Measurements from ENCODE around the gene FGF16.
"Not testable (repeated sequence)": the region's sequence is repeated elsewhere in the genome, so short reads cannot be mapped to it uniquely, and the experiment has no call there.

Gene FGF16

DNA sequence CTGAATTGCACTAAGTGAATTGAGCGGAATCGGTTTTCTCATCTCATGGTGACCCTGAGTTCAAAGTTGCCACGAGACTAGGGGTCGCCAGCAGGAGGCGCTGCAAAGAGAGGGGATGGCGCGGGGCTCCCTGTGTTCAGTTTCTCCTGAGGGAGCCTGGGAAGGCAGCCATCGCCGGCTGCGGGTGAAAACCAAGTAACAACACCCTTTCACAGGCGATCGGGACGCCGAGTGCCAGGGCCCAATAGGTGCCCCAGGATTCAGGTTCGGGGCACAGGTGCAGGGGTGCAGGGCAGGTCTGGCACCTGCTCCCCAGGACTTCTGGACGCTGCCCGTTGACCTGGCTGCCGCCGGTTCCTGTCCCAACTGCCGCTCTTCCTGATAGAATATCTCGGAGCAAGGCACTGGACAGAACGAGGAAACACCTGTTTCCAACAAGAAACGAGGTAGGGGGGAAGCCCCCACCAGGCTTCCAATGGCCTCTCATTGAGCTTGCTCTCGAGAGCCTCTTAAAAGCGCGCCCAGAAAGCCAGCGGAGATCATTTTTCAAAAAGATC lies 1.1 kb upstream of the FGF16 start:
- no peak for DNase-seq (ENCODE audit: low spot score)

DNA sequence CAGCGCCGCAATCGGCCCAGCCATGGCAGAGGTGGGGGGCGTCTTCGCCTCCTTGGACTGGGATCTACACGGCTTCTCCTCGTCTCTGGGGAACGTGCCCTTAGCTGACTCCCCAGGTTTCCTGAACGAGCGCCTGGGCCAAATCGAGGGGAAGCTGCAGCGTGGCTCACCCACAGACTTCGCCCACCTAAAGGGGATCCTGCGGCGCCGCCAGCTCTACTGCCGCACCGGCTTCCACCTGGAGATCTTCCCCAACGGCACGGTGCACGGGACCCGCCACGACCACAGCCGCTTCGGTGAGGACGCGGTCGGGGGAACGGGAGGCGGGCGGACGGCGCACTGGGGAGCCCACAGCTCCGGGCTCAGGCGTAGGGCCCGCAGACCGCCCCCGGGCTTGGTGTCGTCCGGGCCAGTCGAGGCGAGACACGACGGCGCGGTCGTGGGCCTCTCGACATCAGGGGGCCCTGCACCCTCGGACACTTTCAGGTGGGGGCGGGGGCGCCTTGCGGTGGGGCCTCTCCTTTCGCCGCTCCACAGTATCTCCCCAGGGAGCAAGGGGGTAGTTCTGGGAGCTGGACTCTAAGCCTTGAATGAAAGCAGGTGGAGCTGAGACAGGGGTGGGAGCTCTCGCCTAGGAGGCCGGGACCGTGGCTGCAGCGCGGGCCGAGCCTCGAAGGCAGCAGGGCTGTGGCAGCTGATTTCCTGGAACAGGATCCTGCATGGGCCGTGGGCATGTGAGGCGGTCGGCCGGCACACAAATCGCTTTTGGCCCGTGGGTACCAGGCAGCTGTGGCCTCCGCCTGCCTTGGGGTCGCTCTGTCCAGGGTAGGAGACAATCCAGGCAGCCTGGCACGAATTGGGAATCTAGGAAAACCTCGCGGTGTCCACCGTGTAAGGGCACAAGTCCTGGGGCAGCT lies 722 bp downstream of the FGF16 start:
- no peak for DNase-seq (ENCODE audit: low spot score)

DNA sequence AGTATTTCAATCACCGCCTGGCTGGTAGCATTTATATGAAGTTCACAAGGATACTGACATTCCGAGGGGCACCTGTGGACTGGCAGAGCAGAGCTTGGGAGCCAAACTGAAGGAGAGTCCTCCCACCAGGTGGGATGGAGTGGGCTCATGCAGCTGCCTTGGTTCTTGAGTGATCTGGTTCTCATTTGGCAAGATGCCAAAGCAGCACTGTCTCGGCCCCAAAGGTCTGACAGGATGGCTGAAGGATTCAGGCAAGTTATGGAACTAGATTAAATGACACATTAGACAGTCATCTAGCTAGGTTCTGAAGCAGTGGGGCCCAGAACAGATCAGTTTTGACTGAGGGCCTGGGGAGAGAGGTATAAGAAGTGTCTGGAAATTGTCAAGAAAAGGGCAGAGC lies 3.2 kb downstream of the FGF16 start:
- peak; percentile 4 for DNase-seq (ENCODE audit: low spot score)

DNA sequence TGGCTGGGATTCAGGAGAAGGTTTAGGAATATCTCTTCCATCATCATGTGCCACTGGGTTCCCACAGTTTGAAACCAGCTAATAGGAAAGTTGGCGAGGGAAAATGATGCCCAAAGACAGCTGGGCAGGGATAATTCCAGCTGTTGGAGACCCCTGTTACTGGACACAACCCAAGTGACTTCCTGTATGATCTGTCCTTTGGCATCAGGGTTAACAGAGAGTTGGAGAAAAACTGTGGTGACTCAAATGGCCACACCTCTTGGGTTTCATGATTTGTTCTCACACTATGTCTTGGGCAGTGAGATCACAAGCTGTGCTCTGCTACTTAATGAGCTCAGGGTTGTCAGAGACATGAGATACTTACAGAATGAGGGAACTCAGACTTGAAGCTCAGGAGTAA lies 3.8 kb downstream of the FGF16 start:
- no peak for DNase-seq (ENCODE audit: low spot score)

DNA sequence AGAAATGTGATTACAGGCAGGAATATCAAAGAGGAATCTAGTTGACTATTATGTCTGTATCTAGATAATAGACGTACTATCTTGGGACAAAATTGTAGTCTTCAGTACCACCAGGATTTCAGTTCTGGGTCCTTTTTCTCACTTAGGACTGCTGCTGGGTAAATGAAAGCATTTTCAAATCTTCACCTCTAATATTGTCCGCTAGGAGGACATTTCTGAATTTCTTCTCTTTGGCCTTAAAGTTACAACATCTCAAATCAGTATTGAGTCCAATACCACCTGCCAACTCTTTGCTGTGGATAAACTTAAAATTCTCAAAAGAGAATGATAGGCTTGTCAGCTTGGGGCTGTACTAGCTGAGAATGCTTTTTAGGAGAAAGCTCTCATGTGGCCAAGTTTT lies 6.0 kb downstream of the FGF16 start:
- no peak for DNase-seq (ENCODE audit: low spot score)

DNA sequence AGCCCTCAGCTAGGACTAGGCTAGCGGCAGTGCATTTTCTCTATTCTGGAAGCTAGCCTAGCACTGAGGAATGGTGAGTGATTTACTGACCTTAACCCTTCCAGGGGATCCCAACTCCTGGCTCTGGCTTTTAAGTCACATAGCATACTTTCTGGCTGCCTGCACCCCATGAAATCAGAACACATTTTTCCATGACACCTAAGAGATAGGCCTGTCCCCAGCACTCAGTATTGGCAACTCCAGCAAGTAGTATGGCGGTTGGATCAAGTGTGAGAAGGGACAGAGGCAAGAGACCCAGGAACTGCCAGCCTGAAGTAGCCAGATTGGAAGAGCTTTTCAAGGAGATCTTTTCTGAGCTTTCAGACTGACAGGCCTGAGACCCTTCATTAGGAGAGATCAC lies 8.2 kb downstream of the FGF16 start:
- no peak for DNase-seq (ENCODE audit: low spot score)

DNA sequence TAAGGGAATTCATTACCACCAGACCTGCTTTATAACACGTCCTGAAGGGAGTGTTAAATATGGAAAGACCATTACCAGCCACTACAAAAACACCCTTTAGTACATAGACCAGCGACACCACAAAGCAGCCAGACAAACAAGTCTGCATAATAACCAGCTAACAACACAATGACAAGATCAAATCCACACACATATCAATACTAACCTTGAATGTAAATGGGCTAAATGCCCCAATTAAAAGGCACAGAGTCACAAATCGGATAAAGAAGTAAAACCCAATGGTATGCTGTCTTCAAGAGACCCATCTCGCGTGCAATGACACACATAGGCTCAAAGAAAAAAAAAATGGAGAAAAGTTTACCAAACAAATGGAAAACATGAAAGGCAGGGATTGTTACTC lies 36.9 kb downstream of the FGF16 start:
- no peak for DNase-seq (ENCODE audit: low spot score)

DNA sequence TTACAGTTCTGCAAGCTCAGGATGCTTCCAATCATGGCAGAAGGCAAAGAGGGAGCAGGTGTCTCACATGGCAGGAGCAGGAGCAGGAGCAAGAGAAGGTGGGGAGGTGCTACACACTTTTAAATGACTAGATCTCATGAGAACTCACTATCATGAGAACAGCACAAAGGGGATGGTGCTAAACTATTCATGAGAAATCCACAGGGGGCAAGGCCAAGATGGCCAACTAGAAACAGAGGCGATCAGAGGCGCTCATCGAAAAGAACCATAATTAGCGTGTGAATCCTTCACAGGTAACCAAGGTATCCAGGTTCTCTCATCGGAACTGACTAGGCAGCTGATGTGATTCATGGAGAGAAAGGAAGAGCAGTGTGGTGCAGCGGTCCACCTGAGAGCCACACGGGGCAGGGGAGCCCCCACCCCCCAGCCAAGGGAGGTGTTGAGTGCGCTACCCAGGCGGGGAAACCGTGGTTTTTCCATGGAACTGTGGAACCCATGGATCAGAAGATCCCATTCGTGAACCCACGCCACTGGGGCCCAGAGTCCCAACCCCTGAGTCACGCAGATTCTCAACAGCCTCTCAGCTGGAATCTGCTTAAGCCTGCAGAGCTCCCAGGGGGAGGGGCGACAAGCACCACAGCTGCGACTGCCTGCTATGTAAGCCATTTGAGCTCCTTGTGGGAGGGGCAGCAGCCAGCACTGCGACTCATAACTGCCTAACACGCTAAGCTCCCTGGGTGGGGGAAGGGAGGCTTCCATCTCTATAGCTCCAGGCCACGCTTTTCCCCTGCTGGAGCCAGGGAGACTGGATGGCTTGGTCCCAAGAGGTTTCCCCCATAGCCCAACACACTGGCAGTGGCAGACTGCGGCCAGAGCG lies 46.7 kb downstream of the FGF16 start:
- peak; percentile 82 for DNase-seq (ENCODE audit: low spot score)

DNA sequence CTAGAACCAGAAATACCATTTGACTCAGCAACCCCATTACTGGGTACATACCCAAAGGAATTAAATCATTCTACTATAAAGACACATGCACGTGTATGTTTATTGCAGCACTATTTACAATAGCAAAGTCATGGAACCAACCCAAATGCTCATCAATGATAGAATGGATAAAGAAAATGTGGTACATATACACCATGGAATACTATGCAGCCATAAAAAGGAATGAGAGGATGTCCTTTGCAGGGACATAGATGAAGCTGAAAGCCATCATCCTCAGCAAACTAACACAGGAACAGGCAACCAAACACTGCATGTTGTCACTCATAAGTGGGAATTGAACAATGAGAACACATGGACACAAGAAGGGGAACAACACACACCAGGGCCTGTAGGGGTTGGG lies 53.0 kb downstream of the FGF16 start:
- not testable (repeated sequence) for DNase-seq (ENCODE audit: low spot score)

DNA sequence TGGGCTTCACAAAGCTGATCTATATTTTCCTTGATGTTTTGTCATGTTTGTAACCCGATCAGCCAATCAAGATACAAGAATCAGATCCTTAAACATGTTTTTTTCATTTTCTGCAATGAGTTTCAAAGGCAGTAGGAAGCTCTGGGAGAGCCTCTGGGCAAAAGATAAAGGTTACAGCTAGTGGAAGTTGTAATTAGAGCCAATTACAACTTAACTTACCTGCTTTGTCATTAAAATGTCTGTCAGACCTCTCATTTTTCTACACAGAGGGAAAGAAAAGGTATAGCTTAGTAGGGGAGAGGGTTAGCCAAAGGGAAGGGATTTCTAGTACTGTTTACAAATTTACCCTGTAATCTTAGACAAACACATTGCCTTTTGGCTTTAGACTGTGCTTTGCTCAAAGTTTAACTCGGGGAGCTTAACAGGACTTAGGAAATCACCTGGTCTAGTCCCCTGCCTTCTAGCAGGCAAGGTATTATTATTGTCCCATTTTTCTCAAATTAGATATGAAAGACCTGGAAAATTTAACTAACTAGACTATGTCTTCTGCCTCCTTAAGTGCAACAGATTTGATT lies 55.8 kb downstream of the FGF16 start:
- no peak for DNase-seq (ENCODE audit: low spot score)

DNA sequence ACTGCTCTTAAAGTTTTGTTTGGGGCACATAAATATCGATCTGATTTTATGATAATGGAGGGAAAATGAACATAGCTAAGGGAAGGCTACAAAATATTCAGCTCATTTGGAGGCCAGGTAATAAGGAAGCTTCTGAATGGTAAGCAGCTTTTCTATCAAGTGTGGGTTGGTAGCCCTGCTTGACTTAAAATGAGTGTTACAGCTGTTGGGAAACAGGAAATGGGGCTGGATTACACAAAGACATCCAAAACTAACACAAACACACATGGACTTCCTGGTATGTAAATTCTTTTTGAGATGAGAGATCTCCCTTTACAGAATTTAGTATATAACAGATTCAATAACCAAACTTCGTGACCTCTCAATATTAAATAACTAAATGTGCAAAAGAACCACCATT lies 58.0 kb downstream of the FGF16 start:
- no peak for DNase-seq (ENCODE audit: low spot score)

Measured in SK-N-DZ (cell line).